Globus pallidus (tissue), 1 donor: ENCODE data around the gene TRNP1.
"Not testable (repeated sequence)": the region's sequence is repeated elsewhere in the genome, so short reads cannot be mapped to it uniquely, and the experiment has no call there.

Experiments
- DNase-seq: peaks from one replicate; pipeline ENCODE4 v3.0.0-alpha.2; 2015; ENCODE audit warnings: low spot score

TRNP1 gene, protein sequence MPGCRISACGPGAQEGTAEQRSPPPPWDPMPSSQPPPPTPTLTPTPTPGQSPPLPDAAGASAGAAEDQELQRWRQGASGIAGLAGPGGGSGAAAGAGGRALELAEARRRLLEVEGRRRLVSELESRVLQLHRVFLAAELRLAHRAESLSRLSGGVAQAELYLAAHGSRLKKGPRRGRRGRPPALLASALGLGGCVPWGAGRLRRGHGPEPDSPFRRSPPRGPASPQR

GRCh38 chr1:26993237-26994019 lies at the start of gene TRNP1:
TSS of gene TRNP1 (plus strand) at chr1:26993692. CDS start at chr1:26993787, 95 bp downstream.
- DNase-seq, result peak; percentile 29

DNA sequence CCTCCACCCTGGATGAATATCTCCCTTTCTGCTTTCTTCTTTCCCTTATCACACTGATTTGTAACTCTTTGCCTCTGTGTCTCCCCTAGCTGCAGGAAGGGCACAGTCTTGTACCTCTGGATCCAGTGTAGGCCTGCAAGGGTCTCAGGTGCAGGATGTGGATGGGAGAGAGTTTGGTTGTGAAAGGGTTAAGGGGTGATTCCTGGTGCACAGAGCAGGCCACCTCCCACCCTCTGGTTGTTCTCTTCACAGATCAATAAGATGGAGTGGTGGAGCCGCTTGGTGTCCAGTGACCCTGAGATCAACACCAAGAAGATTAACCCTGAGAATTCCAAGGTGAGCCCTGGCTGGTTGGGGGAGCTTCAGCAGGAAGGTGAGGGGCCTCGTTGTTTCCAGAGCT lies 48.4 kb upstream of the TRNP1 start:
- DNase-seq, result no peak

DNA sequence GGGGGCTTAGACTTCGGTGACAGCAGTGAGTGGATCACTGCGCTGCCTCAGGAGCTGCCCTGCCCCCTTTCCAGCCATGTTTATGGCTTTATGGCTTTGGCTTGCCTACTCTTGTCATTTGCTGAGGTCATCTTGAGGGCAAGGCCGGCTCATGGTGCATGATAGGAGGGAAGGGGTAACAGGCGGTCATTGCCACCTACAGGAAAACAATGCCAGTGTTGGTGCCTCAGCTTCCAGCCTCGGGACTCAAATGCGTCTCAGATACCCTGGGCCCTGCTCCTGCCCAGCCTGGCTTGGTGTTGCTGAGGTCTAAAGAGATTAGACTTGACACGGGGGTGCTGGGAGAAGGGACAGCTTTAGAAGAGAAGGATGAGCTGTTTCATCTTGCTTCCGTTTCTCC lies 47.8 kb upstream of the TRNP1 start:
- no peak for DNase-seq

DNA sequence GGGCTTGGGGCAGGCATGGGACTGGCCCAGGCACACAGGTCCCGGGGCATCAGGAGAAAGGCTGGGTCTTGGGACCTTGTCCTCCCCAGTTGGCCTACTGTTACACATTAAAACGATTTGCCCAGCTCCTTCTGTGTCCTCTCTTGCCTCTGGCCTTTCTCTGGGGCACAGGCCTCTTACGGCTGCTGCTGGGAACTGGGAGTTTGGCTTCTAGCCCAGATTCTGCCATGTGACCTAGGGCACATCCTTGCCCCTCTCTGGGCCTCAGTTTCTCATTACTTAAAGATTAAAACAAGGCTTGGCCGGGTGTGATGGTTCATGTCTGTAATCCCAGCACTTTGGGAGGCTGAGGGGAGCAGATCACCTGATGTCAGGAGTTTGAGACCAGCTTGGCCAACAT lies 47.2 kb upstream of the TRNP1 start:
- no peak for DNase-seq

GRCh38 chr1:26948725-26949057 lies 44.8 kb upstream of the TRNP1 start:
- DNase-seq, result not testable (repeated sequence)

DNA sequence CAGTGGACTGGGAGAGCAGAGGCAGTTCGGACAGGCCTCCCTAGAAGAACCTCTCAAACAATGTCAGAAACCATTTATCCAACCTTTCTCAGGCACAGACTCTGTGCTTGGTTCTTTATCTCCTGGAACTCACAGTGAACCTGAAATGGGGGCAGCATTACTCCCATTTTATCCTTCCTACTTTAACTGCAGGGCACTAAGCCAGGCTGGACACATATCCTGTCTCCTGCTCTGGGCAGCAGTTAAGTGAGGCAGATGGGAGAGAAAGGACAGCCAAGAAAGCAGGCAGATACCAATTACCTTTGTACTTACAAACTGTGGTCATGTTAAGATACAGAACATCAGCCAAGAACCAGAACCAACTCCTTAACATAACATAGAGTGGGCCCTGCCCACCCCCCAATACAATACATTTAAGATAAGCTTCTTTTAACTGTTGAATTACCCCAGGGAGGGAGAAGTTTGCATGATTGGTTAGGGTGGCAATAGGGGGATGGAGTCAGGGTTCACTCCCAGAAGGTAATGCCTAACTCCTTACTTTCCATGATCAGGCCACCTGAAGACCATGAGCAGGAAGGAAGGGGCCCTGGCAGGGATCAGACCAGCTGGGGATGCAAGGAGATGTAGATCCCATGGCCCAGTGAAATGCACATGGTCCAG lies 44.1 kb upstream of the TRNP1 start:
- no peak for DNase-seq

DNA sequence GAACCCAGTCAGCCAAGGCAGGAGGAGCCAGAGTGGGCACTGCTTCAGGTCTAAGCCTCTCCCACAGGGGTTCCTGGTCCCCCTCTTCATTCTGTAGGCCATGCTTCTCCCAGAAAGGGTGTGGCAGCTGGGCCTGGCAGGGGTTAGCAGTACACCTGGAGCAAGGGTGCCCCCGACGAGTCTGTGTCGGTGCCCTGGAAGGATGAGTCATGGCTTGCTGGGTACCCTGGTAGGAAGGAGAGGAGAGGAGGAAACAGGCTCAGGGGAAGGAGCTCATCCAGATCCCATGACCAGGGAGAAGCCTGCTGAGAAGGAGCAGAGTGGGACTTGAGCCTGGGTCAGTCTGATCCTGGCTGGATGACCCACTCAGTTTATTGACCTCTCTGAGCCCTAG lies 43.6 kb upstream of the TRNP1 start:
- no peak for DNase-seq

DNA sequence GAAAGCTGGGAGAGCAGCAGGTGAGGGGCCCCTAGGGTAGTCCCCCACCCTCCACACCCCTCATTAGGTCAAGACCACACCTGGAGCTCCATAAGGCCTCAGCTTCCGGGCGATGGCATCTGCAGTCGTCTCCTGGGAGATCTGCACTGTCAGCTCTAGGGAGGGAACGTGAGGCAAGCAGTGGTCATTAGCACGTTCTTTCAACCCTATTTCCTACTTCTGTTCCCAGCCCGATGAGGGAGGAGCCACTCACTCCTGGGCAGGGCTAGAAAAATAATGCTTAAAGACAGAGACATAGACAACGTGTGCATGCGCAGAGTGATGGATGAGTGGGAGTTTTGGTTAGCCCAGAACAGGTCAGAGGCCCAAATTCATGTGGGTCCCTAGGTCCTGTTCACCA lies 42.9 kb upstream of the TRNP1 start:
- DNase-seq, result no peak

GRCh38 chr1:26951216-26951615 lies 42.3 kb upstream of the TRNP1 start:
- no peak for DNase-seq

DNA sequence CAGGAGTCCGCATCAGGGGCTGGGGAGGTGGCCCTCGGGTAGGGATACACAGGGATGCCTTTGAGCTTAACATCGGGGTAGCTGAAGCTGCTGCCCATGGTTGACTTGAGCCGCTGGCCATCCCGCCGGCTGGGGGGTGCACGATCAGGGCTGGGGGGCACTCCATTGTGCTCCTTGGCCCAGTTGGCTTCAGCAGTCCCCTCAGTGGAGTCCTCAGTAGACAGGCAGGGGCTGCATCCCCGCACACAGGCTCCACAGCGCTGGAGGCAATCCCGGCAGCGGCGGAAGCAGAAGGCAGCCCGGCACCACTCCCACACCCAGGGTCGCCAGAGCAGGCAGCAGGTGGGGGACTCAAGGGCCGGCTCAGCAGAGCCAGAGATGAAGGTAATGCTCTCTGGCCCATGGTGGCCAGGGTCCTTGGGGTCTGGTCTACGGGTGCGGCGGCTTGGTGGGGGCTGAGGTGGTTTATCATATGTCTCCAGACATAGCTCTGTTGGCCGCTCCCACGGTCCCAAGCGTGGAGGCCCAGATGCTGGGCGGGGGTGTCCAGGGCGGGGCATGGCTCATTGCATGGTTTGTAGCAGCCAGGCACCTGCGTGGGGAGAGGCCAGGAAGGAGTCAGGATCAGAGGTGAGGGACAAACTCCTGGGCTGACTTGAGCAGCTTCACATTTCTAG lies 41.5 kb upstream of the TRNP1 start:
- DNase-seq, result no peak

- DNase-seq, result no peak
Measured at GRCh38 chr1:26953374-26953773, 40.1 kb upstream of the TRNP1 start.

- DNase-seq, result no peak
Measured at GRCh38 chr1:26956321-26956720, 37.2 kb upstream of the TRNP1 start.

GRCh38 chr1:26957306-26957705 lies 36.2 kb upstream of the TRNP1 start:
- no peak for DNase-seq

DNA sequence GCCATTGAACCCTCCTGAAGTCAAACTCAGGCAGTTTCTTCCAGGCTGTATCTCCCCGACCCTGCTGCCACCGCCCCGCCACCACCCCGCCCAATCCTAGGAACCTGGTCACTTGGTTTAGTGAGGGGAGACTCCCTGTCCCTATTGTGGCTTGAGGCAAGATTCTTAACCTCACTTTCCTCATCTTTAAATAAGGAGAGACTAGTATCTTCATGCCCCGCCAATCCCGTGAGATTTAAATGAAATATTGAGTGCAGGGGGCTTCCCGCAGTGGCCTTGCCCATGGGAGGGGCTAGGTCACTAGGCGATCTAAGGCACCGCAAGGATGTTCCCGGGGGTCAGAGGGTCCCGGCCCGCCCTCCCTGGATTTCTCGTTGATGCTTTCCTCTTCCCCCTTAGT lies 34.2 kb upstream of the TRNP1 start:
- no peak for DNase-seq

DNA sequence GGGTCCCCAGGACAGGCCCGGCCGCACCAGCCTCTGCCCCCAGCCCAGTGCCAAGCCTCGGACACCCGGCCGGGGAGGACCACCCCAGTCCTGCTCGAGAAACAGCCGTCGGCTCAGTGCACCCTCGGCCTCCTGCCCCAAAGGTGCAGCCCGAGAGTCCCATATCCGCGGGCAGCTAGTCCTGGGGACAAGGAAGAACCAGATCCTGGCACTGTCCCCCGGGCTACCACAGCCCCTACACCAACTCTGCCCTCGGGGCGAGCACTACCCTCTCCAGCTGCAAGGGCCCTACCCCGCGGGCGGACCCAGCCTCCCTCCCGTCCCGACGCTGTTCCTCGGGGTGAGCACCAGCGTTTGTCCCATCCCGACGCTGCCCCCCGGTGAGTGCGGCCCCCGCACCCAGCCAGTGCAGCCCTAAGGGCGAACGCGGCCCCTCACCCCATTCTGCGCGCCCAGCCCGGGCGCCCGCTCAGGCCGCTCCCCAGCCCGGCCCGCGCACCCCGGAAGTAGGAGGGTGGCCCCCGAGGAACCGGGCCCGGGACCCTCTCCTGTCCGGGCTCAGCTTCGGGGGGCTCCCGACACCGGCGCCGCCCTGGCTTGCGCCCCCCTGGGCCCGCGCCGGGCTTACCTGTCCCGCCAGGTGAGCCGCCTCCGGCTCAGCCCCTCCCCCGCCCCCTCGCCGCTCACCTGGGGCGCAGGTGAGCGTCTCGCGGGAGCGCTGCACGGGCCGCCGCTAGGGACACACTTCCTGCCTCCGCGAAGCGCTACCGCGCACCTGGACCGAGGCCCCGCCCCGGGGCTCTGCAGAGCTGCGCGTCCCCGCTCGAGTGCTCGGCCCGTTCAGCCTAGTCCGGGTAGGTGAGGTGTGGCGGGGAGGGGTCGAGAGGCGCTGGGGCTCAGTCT lies 33.5 kb upstream of the TRNP1 start, which contains the start of gene KDF1:
Gene KDF1 (minus strand): TSS at position 747 of the 903 bp plus-strand sequence. CDS start 8,088 bp downstream, outside the sequence.
- no peak for DNase-seq

GRCh38 chr1:26960625-26960966 lies 32.9 kb upstream of the TRNP1 start:
- DNase-seq, result no peak

- DNase-seq, result no peak
Measured at GRCh38 chr1:26961826-26962225, 31.7 kb upstream of the TRNP1 start.

DNA sequence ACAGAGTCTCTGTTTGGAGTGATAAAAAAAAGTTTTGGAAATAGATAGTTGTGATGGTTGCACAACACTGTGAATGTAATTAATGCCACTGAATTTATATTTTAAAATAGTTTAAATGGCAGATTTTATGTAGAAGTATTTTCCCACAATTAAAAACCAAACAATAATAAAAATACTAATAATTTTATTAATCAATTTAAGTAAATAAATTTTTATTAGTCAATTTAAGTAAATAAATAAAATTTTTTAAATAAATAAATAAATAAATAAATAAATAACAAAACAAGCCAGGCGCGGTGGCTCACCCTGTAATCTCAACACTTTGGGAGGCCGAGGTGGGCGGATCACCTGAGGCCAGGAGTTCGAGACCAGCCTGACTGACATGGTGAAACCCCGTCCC lies 28.3 kb upstream of the TRNP1 start:
- DNase-seq, result no peak

DNA sequence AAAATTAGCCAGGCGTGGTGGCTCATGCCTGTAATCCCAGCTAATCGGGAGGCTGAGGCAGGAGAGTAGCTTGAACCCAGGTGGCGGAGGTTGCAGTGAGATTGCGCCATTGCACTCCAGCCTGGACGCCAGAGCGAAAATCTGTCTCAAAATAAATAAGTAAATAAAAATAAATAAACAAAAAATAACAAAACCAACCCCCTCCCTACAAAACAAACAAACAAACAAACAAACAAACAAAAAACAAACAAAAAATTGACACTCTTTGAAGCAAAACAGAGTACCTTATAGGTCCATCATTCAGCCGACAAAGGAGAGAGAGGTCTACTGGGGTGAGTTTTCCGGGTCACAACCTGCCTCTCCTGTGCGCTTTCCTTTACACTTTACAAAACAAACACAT lies 27.9 kb upstream of the TRNP1 start:
- no peak for DNase-seq

GRCh38 chr1:26970810-26971209 lies 22.7 kb upstream of the TRNP1 start:
- DNase-seq, result no peak

DNA sequence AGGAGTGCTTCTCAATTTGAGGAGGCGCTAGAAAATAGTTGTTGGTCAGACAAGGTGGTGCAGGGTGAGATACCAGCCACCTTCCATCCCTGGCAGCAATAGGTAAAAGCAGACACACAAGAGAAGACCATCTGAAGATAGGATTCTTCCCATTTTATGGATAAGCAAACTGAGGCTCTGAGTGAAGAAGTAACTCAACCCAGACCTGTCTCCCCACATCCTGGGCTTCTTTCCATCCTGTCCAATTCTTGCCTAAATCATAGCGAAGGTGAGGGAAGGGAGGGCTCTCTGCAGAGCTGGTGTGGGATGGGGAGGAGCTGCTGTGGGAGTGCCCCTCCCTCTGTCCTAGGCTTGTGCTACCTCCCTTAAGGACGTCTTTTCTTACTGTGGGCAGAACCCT lies 21.9 kb upstream of the TRNP1 start:
- no peak for DNase-seq

DNA sequence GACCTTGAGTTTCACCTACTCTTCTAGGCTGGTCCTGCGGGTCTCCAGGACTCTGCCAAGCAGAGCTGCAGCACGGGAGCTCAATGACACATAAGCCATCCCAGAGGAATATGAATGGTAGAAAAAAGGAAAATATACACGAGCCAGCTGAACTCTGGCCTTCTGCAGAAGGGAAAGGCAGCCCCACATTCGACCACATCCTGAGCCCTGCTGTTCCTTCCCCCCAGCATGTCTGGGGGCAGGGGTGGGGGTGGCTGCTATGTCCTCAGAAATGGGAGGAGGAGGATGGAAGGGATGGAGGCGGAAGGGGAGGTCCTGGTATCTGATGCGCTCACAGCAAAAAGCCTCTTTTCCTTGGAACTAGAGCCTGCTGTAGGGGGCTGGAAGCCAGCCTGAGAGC lies 21.1 kb upstream of the TRNP1 start:
- DNase-seq, result no peak
